Neutrophil (primary cell): ENCODE results near the gene TPT1.
"Not testable (repeated sequence)": the region's sequence is repeated elsewhere in the genome, so short reads cannot be mapped to it uniquely, and the experiment has no call there.

Source experiments
- H3K27ac ChIP-seq: fragments of 200-600 bp; sonication (generic); 2 replicates; pipeline ENCODE4 v1.5.1; 2016; ENCODE audit warnings: mild to moderate bottlenecking, moderate library complexity
- H3K27me3 ChIP-seq: fragments of 200-600 bp; sonication (generic); 2 replicates; pipeline ENCODE4 v1.6.0; 2016; ENCODE audit warnings: mild to moderate bottlenecking
- H3K36me3 ChIP-seq: fragments of 200-600 bp; sonication (generic); 2 replicates; pipeline ENCODE4 v1.5.1; 2017
- H3K4me1 ChIP-seq, 2 experiments: fragments of 200-600 bp in 1 of 2; sonication (generic) in 1 of 2; 1 replicate in 1 of 2; 2 replicates in 1 of 2; pipeline versions ENCODE4 v1.5.1 to v1.6.1; 2013 to 2016; ENCODE audit warnings: low read depth in 1 of 2, low read length in 1 of 2, mild to moderate bottlenecking in 1 of 2, moderate library complexity in 1 of 2; ENCODE audit not compliant: control insufficient read depth in 1 of 2, insufficient read depth in 1 of 2
- H3K4me3 ChIP-seq, 2 experiments: fragments of 200-600 bp in 1 of 2; sonication (generic) in 1 of 2; 1 replicate in 1 of 2; 2 replicates in 1 of 2; pipeline ENCODE4 v1.5.1; 2013 to 2016; ENCODE audit warnings: low read depth in 1 of 2, low read length in 1 of 2, mild to moderate bottlenecking in 1 of 2, moderate library complexity in 1 of 2
- H3K9me3 ChIP-seq: fragments of 200-600 bp; sonication (generic); 2 replicates; pipeline ENCODE4 v1.5.1; 2016
- CTCF ChIP-seq: fragments of 200-600 bp; sonication (generic); IDR thresholded peaks from 2 replicates; pipeline ENCODE4 v1.5.1; 2016; ENCODE audit warnings: antibody characterized with exemption

The TPT1 gene

GRCh38 chr13:45384474-45385174 lies 43.6 kb upstream of the TPT1 start:
- H3K9me3 ChIP-seq: no peaks in the 10 kb centered on the region
- H3K4me3 ChIP-seq: no peak overlapping the region
- peaks cover 13% of the 10 kb centered on the region for H3K36me3 ChIP-seq
- no peaks in the 10 kb centered on the region for H3K4me1 ChIP-seq
- no peak for TF ChIP-seq CTCF
- H3K27ac ChIP-seq: no peak overlapping the region
- H3K27me3 ChIP-seq: no peaks in the 10 kb centered on the region

GRCh38 chr13:45382739-45383138 lies 41.8 kb upstream of the TPT1 start:
- not testable (repeated sequence) for H3K9me3 ChIP-seq, H3K27me3 ChIP-seq, H3K4me3 ChIP-seq, H3K4me1 ChIP-seq, H3K27ac ChIP-seq
- peaks cover 13% of the 10 kb centered on the region for H3K36me3 ChIP-seq

GRCh38 chr13:45381196-45381595 lies 40.2 kb upstream of the TPT1 start:
- Histone ChIP-seq H3K4me1 (no peaks in the 10 kb centered on the region), H3K27me3 (no peaks in the 10 kb centered on the region), H3K9me3 (no peaks in the 10 kb centered on the region), H3K36me3 (peaks cover 13% of the 10 kb centered on the region), H3K4me3 (no peak overlapping the region), H3K27ac (no peak overlapping the region)
- no peak for TF ChIP-seq CTCF

- not testable (repeated sequence) for H3K27me3 ChIP-seq, H3K27ac ChIP-seq, H3K4me3 ChIP-seq, H3K36me3 ChIP-seq, H3K4me1 ChIP-seq, H3K9me3 ChIP-seq
Observed at GRCh38 chr13:45380708-45381107, 39.7 kb upstream of the TPT1 start.

- H3K27me3 ChIP-seq, H3K4me1 ChIP-seq, H3K36me3 ChIP-seq, H3K27ac ChIP-seq, H3K4me3 ChIP-seq, H3K9me3 ChIP-seq: not testable (repeated sequence)
Observed at GRCh38 chr13:45379516-45379915, 38.5 kb upstream of the TPT1 start.

- H3K27ac ChIP-seq: not testable (repeated sequence)
Observed at GRCh38 chr13:45378786-45379185, 37.8 kb upstream of the TPT1 start.

GRCh38 chr13:45377314-45377713 lies 36.3 kb upstream of the TPT1 start:
- H3K4me1 ChIP-seq, H3K9me3 ChIP-seq, H3K36me3 ChIP-seq, H3K4me3 ChIP-seq, H3K27me3 ChIP-seq, H3K27ac ChIP-seq: not testable (repeated sequence)

More at GRCh38 chr13:45378786-45379185, 37.8 kb upstream of the TPT1 start:
- not testable (repeated sequence) for H3K4me3 ChIP-seq, H3K9me3 ChIP-seq, H3K4me1 ChIP-seq, H3K27me3 ChIP-seq, H3K36me3 ChIP-seq

- not testable (repeated sequence) for H3K36me3 ChIP-seq, H3K4me3 ChIP-seq, H3K27me3 ChIP-seq, H3K9me3 ChIP-seq, H3K4me1 ChIP-seq, H3K27ac ChIP-seq
Observed at GRCh38 chr13:45376651-45377050, 35.7 kb upstream of the TPT1 start.

- Histone ChIP-seq H3K4me3 (no peak overlapping the region), H3K27ac (no peak overlapping the region), H3K36me3 (no peaks in the 10 kb centered on the region), H3K4me1 (peaks cover 5 to 8% of the 10 kb centered on the region in 2 experiments), H3K9me3 (no peaks in the 10 kb centered on the region), H3K27me3 (no peaks in the 10 kb centered on the region)
- TF ChIP-seq CTCF: no peak
Observed at GRCh38 chr13:45374917-45375316, 33.9 kb upstream of the TPT1 start.
